SK-N-SH treated with all-trans-retinoic acid at 6 μM for 48 hours (cell line): ENCODE data around the gene ANTXR2.

ENCODE experiments used
- ARNTL ChIP-seq: fragments of 450-650 bp; formaldehyde crosslinking; IDR thresholded peaks from 2 replicates; pipeline ENCODE4 v1.5.0; 2020; ENCODE audit warnings: low read depth, mild to moderate bottlenecking, moderate library complexity, borderline replicate concordance
- RARB ChIP-seq: fragments of 250-450 bp; sonication (Bioruptor Pico); IDR thresholded peaks from 2 replicates; pipeline ENCODE4 v1.8.0; 2021; ENCODE audit warnings: mild to moderate bottlenecking, moderate library complexity
- ZFP3 ChIP-seq: fragments of 250-450 bp; sonication (Bioruptor Pico); IDR thresholded peaks from 2 replicates; pipeline ENCODE4 v1.5.0; 2020; ENCODE audit warnings: mild to moderate bottlenecking, moderate library complexity
- ZNF8 ChIP-seq: fragments of 450-650 bp; formaldehyde crosslinking; IDR thresholded peaks from 2 replicates; pipeline ENCODE4 v1.5.0; 2020; ENCODE audit warnings: mild to moderate bottlenecking, moderate library complexity
- TF ChIP-seq, protein P1 (sequence below): fragments of 250-450 bp; sonication (Bioruptor Pico); IDR thresholded peaks from 2 replicates; pipeline ENCODE4 v1.8.0; 2021; ENCODE audit warnings: low read depth, mild to moderate bottlenecking, moderate library complexity, borderline replicate concordance
- TF ChIP-seq, protein P2 (sequence below): fragments of 250-450 bp; sonication (Bioruptor Pico); IDR thresholded peaks from 2 replicates; pipeline ENCODE4 v1.8.0; 2020; ENCODE audit warnings: mild to moderate bottlenecking, moderate library complexity, borderline replicate concordance
- TF ChIP-seq, protein P3 (sequence below): fragments of 250-450 bp; sonication (Bioruptor Pico); IDR thresholded peaks from 2 replicates; pipeline ENCODE4 v1.5.1; 2020; ENCODE audit warnings: low read depth, mild to moderate bottlenecking, moderate library complexity

DNA sequence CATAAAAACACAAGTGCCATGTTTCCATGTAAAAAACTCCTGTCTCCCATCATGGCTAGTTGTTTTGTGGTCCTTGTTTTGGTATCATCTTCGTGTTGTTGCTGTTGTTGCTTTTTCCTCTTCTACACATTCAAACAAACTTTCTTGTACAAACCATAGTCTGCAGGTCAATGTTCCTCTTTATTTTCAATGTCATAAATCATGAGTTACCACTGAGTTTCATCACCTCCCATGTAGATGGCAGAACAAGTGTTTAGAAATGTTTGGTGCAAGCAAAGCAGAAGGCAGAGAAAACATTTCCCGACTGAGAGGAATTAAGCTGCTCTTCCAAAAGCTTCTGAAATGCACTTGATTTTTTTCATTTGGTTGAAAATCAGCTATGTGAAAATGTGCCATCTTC, 166.0 kb downstream of the ANTXR2 start:
- TF ChIP-seq ZFP3 (CRISPR knock-in tag) (no peak), ZNF8 (CRISPR knock-in tag) (no peak), RARB (CRISPR knock-in tag) (no peak), ARNTL (no peak)
- TF ChIP-seq, protein P1, sequence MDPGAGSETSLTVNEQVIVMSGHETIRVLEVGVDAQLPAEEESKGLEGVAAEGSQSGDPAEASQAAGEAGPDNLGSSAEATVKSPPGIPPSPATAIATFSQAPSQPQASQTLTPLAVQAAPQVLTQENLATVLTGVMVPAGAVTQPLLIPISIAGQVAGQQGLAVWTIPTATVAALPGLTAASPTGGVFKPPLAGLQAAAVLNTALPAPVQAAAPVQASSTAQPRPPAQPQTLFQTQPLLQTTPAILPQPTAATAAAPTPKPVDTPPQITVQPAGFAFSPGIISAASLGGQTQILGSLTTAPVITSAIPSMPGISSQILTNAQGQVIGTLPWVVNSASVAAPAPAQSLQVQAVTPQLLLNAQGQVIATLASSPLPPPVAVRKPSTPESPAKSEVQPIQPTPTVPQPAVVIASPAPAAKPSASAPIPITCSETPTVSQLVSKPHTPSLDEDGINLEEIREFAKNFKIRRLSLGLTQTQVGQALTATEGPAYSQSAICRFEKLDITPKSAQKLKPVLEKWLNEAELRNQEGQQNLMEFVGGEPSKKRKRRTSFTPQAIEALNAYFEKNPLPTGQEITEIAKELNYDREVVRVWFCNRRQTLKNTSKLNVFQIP: no peak
- TF ChIP-seq, protein P2, sequence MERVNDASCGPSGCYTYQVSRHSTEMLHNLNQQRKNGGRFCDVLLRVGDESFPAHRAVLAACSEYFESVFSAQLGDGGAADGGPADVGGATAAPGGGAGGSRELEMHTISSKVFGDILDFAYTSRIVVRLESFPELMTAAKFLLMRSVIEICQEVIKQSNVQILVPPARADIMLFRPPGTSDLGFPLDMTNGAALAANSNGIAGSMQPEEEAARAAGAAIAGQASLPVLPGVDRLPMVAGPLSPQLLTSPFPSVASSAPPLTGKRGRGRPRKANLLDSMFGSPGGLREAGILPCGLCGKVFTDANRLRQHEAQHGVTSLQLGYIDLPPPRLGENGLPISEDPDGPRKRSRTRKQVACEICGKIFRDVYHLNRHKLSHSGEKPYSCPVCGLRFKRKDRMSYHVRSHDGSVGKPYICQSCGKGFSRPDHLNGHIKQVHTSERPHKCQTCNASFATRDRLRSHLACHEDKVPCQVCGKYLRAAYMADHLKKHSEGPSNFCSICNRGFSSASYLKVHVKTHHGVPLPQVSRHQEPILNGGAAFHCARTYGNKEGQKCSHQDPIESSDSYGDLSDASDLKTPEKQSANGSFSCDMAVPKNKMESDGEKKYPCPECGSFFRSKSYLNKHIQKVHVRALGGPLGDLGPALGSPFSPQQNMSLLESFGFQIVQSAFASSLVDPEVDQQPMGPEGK (CRISPR knock-in tag): no peak
- TF ChIP-seq, protein P3, sequence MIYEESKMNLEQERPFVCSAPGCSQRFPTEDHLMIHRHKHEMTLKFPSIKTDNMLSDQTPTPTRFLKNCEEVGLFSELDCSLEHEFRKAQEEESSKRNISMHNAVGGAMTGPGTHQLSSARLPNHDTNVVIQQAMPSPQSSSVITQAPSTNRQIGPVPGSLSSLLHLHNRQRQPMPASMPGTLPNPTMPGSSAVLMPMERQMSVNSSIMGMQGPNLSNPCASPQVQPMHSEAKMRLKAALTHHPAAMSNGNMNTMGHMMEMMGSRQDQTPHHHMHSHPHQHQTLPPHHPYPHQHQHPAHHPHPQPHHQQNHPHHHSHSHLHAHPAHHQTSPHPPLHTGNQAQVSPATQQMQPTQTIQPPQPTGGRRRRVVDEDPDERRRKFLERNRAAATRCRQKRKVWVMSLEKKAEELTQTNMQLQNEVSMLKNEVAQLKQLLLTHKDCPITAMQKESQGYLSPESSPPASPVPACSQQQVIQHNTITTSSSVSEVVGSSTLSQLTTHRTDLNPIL: no peak
